HL-60 (cell line): ENCODE measurements around the gene TBC1D22A.

Experiments
- CTCF ChIP-seq: IDR thresholded peaks from one replicate; pipeline ENCODE4 v1.5.1; 2011; ENCODE audit warnings: low read length, control low read depth, inconsistent platforms; ENCODE audit not compliant: insufficient read depth
- SPI1 ChIP-seq: IDR thresholded peaks from 2 replicates; pipeline ENCODE4 v1.6.1; 2012; ENCODE audit warnings: low read depth, mild to moderate bottlenecking, borderline replicate concordance

GRCh38 chr22:46984751-46985506 lies 222.5 kb downstream of the TBC1D22A start:
- no peak for TF ChIP-seq CTCF
- TF ChIP-seq SPI1: no peak
